GM10266 (cell line): Measurements from ENCODE around the gene KCNT2.
"Not testable (repeated sequence)": the region's sequence is repeated elsewhere in the genome, so short reads cannot be mapped to it uniquely, and the experiment has no call there.

ENCODE experiments used
- DNase-seq: peaks from one replicate; pipeline ENCODE4 v3.0.0; 2012; ENCODE audit errors: extremely low spot score
- TF ChIP-seq, protein P1 (sequence below): IDR thresholded peaks from 2 replicates; pipeline ENCODE4 v1.5.1; 2012; ENCODE audit warnings: mild to moderate bottlenecking, low read depth; ENCODE audit not compliant: control insufficient read depth, insufficient read depth; ENCODE audit errors: missing control alignments

KCNT2 gene

DNA sequence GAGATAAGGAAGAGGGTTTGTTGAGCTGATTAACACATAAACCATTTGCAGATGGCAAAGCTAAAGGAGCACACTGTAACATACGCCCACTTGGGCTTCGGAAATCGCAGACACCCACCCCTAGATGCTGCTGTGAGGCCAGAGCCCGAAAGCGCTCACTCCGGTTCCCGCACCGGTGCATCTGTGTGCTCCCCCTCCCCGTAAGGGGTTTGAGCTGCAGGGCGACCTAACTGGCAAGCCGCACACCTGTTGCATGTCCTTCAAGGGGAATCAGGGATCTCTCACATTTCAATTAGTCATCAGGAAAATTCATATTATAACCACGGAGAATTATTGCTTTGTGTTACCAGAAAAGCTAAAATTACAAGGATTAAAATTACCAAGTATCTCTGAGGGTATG lies 42.2 kb upstream of the KCNT2 start:
- TF ChIP-seq, protein P1, sequence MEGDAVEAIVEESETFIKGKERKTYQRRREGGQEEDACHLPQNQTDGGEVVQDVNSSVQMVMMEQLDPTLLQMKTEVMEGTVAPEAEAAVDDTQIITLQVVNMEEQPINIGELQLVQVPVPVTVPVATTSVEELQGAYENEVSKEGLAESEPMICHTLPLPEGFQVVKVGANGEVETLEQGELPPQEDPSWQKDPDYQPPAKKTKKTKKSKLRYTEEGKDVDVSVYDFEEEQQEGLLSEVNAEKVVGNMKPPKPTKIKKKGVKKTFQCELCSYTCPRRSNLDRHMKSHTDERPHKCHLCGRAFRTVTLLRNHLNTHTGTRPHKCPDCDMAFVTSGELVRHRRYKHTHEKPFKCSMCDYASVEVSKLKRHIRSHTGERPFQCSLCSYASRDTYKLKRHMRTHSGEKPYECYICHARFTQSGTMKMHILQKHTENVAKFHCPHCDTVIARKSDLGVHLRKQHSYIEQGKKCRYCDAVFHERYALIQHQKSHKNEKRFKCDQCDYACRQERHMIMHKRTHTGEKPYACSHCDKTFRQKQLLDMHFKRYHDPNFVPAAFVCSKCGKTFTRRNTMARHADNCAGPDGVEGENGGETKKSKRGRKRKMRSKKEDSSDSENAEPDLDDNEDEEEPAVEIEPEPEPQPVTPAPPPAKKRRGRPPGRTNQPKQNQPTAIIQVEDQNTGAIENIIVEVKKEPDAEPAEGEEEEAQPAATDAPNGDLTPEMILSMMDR = no peak
- DNase-seq = no peak

DNA sequence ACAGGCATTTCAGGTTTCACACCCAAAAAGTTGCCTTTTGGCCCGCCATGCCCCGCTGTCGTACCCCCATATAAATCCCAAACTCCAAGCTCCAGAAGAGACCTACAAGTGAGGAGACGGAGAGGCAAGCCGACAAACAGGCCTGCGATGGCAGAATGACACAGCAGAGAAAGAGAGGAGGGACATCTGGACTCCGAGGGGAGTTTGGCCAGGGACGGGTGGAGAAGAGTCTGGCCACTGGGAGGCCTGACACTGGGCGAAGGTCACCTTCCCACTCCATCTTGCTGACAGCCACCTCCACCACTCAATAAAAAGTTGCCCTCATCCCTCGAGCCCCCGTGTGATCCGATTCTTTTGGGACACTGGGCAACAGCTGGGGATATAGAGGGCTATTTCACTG lies 41.8 kb upstream of the KCNT2 start:
- TF ChIP-seq, protein P1 = no peak

DNA sequence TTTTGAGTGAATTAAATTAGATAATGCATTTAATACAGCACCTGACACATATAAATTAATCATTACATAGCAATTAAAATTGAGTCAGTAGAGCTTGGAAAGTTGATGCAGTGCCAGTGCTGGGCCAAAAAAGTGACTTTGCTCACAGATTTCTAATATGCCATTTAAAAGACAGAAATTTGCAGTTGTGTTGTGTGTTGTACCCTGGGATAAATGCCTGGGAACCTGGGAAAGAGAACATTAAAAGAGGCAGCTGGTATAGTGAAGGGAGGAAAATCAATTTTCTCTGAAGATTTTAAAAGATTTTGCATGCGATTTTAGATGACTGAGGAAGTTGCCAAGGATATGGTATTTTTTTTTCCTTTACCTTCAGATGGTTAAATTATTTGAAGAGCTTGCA lies 32.7 kb upstream of the KCNT2 start:
- no peak for DNase-seq
- TF ChIP-seq, protein P1 = no peak

More for the DNA sequence above, 41.8 kb upstream of the KCNT2 start:
- DNase-seq = no peak

- not testable (repeated sequence) for DNase-seq
These were observed 31.1 kb upstream of the KCNT2 start for GRCh38 chr1:196639291-196639690.

DNA sequence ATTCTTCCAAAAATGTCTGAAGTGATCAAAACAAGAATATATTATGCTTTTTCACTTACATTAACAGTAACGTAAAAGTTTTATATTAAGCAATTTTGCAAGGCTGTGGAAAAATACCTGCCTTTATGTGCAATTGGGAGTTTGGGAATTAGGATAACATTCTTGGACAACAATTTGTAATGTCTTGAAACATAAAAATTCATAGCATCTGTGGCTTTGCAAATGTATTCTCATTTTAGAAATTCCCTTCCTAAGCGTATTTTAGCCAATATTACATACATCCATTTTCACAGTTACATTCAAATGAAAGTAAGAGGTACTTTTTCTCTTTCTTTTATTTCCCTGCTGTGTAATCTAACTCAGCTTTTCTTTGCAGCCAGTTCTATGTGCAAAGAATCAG lies 30.2 kb upstream of the KCNT2 start:
- DNase-seq = no peak
- TF ChIP-seq, protein P1 = no peak

GRCh38 chr1:196637606-196638005 lies 29.4 kb upstream of the KCNT2 start:
- TF ChIP-seq, protein P1 = no peak
- DNase-seq = no peak

DNA sequence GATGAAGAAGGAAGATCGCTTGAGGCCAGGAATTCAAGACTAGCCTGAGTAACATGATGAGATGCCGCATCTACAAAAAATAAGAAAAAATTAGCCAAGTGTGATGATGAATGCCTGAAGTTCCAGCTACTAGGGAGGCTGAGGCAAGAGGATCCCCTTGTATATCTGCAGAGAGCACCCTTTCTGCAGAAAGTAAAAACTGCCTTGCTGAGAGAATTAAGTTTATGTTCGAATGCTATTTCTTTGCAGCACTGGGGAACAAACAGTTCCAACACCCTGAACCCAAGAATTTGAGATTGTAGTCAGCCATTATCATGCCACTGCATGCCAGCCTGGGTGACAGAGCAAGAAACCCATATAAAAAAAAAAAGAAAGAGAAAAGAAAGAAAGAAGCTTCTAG lies 20.6 kb upstream of the KCNT2 start:
- no peak for DNase-seq
- TF ChIP-seq, protein P1 = no peak

GRCh38 chr1:196623079-196623478 lies 14.8 kb upstream of the KCNT2 start:
- TF ChIP-seq, protein P1 = no peak
- DNase-seq = no peak
